SK-N-SH (cell line): ENCODE data around the gene EXOC6. TPM values are rescaled to one million over a fixed set of nuclear protein-coding genes. Genes with fewer than 3 reads are reported as not detected.

Experiments
- CTCF ChIA-PET: fragments of 300-600, 350-600 bp; formaldehyde crosslinking; extraction: SDS; loops from one replicate; lab custom pipeline; 2021; lab: Yijun Ruan, JAX
- POLR2A ChIA-PET: fragments of 350-600 bp; sonication (Branson Sonifier 250); formaldehyde crosslinking; extraction: SDS; loops from one replicate; lab custom pipeline; 2020; ENCODE audit warnings: antibody characterized with exemption, inconsistent platforms; lab: Yijun Ruan, JAX
- DNase-seq: peaks from one replicate; pipeline ENCODE4 v3.0.0; 2012
- H2AFZ ChIP-seq: fragments of 200-600 bp; sonication (generic); 2 replicates; pipeline ENCODE4 v1.8.1; 2016; ENCODE audit warnings: antibody characterized with exemption, mild to moderate bottlenecking, low read depth
- H3F3A ChIP-seq: fragments of 200-600 bp; sonication (generic); replicated peaks from 2 replicates; pipeline ENCODE3; 2016; ENCODE audit warnings: antibody characterized with exemption, mild to moderate bottlenecking; ENCODE audit not compliant: insufficient read depth
- H3K27ac ChIP-seq, 2 experiments: fragments of 200-500 bp in 1 of 2; fragments of 200-600 bp in 1 of 2; sonication (Bioruptor generic) in 1 of 2; sonication (generic), shearing (Covaris generic) in 1 of 2; 2 replicates each; pipeline versions ENCODE4 v1.5.1 to v1.6.1; 2014 to 2016; ENCODE audit warnings: low read depth in 2 of 2, inconsistent platforms in 1 of 2, low read length in 1 of 2, mild to moderate bottlenecking in 1 of 2, mixed read lengths in 1 of 2
- H3K27me3 ChIP-seq: fragments of 200-600 bp; sonication (generic), shearing (Covaris generic); 2 replicates; pipeline ENCODE4 v1.6.1; 2016; ENCODE audit warnings: mixed run types; ENCODE audit not compliant: insufficient read depth
- H3K36me3 ChIP-seq, 2 experiments: fragments of 200-500 bp in 1 of 2; fragments of 200-600 bp in 1 of 2; sonication (Bioruptor generic) in 1 of 2; sonication (generic) in 1 of 2; replicated peaks in 1 of 2; 2 replicates each; pipeline versions ENCODE3 to v1.5.1; 2014 to 2016; ENCODE audit warnings: low read length in 1 of 2, mild to moderate bottlenecking in 1 of 2; ENCODE audit not compliant: insufficient read depth in 2 of 2, control insufficient read depth in 1 of 2
- H3K4me1 ChIP-seq, 2 experiments: fragments of 200-500 bp in 1 of 2; fragments of 200-600 bp in 1 of 2; sonication (Bioruptor generic) in 1 of 2; sonication (generic), shearing (Covaris generic) in 1 of 2; 2 replicates each; pipeline versions ENCODE4 v1.5.1 to v1.6.1; 2014 to 2016; ENCODE audit warnings: low read depth in 1 of 2, low read length in 1 of 2, mixed run types in 1 of 2; ENCODE audit not compliant: insufficient read depth in 2 of 2, control insufficient read depth in 1 of 2
- H3K4me2 ChIP-seq: fragments of 200-600 bp; sonication (generic), shearing (Covaris generic); 2 replicates; pipeline ENCODE4 v1.6.1; 2017; ENCODE audit warnings: mixed run types
- H3K4me3 ChIP-seq, 2 experiments: fragments of 200-500 bp in 1 of 2; fragments of 200-600 bp in 1 of 2; sonication (Bioruptor generic) in 1 of 2; sonication (generic), shearing (Covaris generic) in 1 of 2; 2 replicates each; pipeline versions ENCODE4 v1.5.1 to v1.8.1; 2014 to 2016; ENCODE audit warnings: low read depth in 2 of 2, inconsistent platforms in 1 of 2, low read length in 1 of 2, mild to moderate bottlenecking in 1 of 2, mixed read lengths in 1 of 2, moderate library complexity in 1 of 2
- H3K79me2 ChIP-seq: fragments of 200-600 bp; sonication (generic); 2 replicates; pipeline ENCODE4 v1.8.1; 2017; ENCODE audit warnings: mild to moderate bottlenecking; ENCODE audit not compliant: insufficient read depth
- H3K9ac ChIP-seq: fragments of 200-600 bp; sonication (generic); 2 replicates; pipeline ENCODE4 v1.6.1; 2017; ENCODE audit warnings: mixed run types
- H3K9me2 ChIP-seq: fragments of 200-600 bp; sonication (generic); 2 replicates; pipeline ENCODE4 v1.6.1; 2017; ENCODE audit warnings: mixed run types
- H3K9me3 ChIP-seq: fragments of 200-600 bp; sonication (generic); 2 replicates; pipeline ENCODE4 v1.6.1; 2017; ENCODE audit warnings: mixed run types, mild to moderate bottlenecking, moderate library complexity
- H4K20me1 ChIP-seq: fragments of 200-600 bp; sonication (generic); 2 replicates; pipeline ENCODE4 v1.6.1; 2017; ENCODE audit warnings: mild to moderate bottlenecking, mixed run types; ENCODE audit not compliant: insufficient read depth
- EP300 ChIP-seq, 2 experiments: IDR thresholded peaks; 2 replicates each; pipeline versions ENCODE4 v1.4.0 to v1.6.1; 2012; ENCODE audit warnings: borderline replicate concordance in 1 of 2, low read depth in 1 of 2, low read length in 1 of 2
- EZH2phosphoT487 ChIP-seq: fragments of 200-600 bp; sonication (generic); IDR thresholded peaks from 2 replicates; pipeline ENCODE4 v1.6.1; 2017; ENCODE audit warnings: low read depth, mixed run types, mild to moderate bottlenecking, antibody characterized with exemption, moderate library complexity, borderline replicate concordance
- FOXJ3 ChIP-seq: sonication (generic); formaldehyde crosslinking; IDR thresholded peaks from 2 replicates; pipeline ENCODE4 v1.5.1; 2020; ENCODE audit warnings: mild to moderate bottlenecking, missing genetic modification reagents
- GABPA ChIP-seq: IDR thresholded peaks from 2 replicates; pipeline ENCODE4 v1.4.0; 2012; ENCODE audit warnings: low read depth, mild to moderate bottlenecking
- GATA2 ChIP-seq: sonication (generic); formaldehyde crosslinking; IDR thresholded peaks from 2 replicates; pipeline ENCODE4 v1.5.0; 2020; ENCODE audit warnings: mild to moderate bottlenecking, missing genetic modification reagents
- JUND ChIP-seq: IDR thresholded peaks from 2 replicates; pipeline ENCODE4 v1.4.0; 2012
- MXI1 ChIP-seq: IDR thresholded peaks from 2 replicates; pipeline ENCODE4 v1.6.1; 2012; ENCODE audit warnings: mild to moderate bottlenecking, low read depth, low read length, improper control_type of control experiment
- RAD21 ChIP-seq: IDR thresholded peaks from 2 replicates; pipeline ENCODE4 v1.6.1; 2012; ENCODE audit warnings: mild to moderate bottlenecking, low read length
- RFX5 ChIP-seq: IDR thresholded peaks from 2 replicates; pipeline ENCODE4 v1.6.1; 2012; ENCODE audit warnings: mild to moderate bottlenecking, improper control_type of control experiment, low read length
- SIN3A ChIP-seq: IDR thresholded peaks from 2 replicates; pipeline ENCODE4 v1.6.1; 2012; ENCODE audit warnings: low read depth, mild to moderate bottlenecking, low read length, moderate library complexity, borderline replicate concordance
- TAF1 ChIP-seq: IDR thresholded peaks from 2 replicates; pipeline ENCODE4 v1.6.1; 2012; ENCODE audit warnings: low read depth, mild to moderate bottlenecking, low read length, moderate library complexity, borderline replicate concordance
- TCF12 ChIP-seq: IDR thresholded peaks from 2 replicates; pipeline ENCODE4 v1.4.0; 2012
- TEAD4 ChIP-seq: IDR thresholded peaks from 2 replicates; pipeline ENCODE4 v1.4.0; 2012; ENCODE audit warnings: mild to moderate bottlenecking, borderline replicate concordance; ENCODE audit not compliant: insufficient read depth
- whole genome bisulfite sequencing: methylation state at CpG from one replicate; pipeline ENCODE4 v1.1.6; 2017; ENCODE audit warnings: low lambda C conversion rate; 5-methylcytosine and 5-hydroxymethylcytosine counted together
- polyA plus RNA-seq, 3 experiments: library from polyadenylated mRNA; depleted of rRNA; stranded (reverse); fragments of >200 nt; gene quantifications; 2 replicates each; pipeline ENCODE4 v1.2.3, GENCODE V29; 2012
- TF ChIP-seq, protein P1 (sequence below): fragments of 150-350 bp; IDR thresholded peaks from 2 replicates; pipeline ENCODE4 v1.6.1; 2016; ENCODE audit warnings: mild to moderate bottlenecking, low read depth, low read length
- TF ChIP-seq, protein P2 (sequence below): IDR thresholded peaks from 2 replicates; pipeline ENCODE4 v1.4.0; 2012; ENCODE audit warnings: low read depth, borderline replicate concordance
- TF ChIP-seq, protein P3 (sequence below): fragments of 150-350 bp; IDR thresholded peaks from 2 replicates; pipeline ENCODE4 v1.6.1; 2017; ENCODE audit warnings: antibody characterized with exemption, low read length, low read depth, borderline replicate concordance
- TF ChIP-seq, protein P4 (sequence below): IDR thresholded peaks from 2 replicates; pipeline ENCODE4; 2012

The EXOC6 gene
- polyA plus RNA-seq, 1 of the 3 experiments (the other 2 are of a cell fraction) = 2.3 TPM

DNA sequence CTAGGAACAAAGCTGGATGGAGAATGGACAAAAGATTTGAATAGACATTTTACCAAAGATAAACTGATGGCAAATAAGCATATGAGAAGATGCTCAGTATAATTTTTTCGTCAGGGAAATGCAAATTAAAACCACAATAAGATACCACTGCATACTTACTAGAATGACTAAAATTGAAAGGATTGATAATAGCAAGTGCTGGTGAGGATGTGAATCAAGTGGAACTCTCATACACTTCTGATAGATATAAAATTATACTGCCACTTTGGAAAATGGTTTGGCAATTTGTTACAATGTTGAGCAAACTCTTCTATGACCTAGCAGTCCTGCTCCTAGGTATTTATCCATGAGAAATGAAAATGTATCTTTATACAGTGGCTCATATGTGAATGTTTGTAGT, 83.3 kb downstream of the EXOC6 start:
- H3K36me3 ChIP-seq = peaks cover 0 to 15% of the 10 kb centered on the region in 2 experiments
- no peaks in the 10 kb centered on the region for H3K9me3 ChIP-seq
- ChIA-PET POLR2A (no interaction called here), CTCF (no interaction called here)
- no peak overlapping the region for H3K4me3 ChIP-seq
- 83% methylated on average over 1 of the region's 1 CpG for WGBS
- no peaks in the 10 kb centered on the region for H3F3A ChIP-seq
- H3K4me1 ChIP-seq = no peaks in the 10 kb centered on the region
- H4K20me1 ChIP-seq = no peaks in the 10 kb centered on the region
- no peak for DNase-seq
- no peak overlapping the region for H2AFZ ChIP-seq
- H3K79me2 ChIP-seq = no peaks in the 10 kb centered on the region
- no peaks in the 10 kb centered on the region for H3K27me3 ChIP-seq
- TF ChIP-seq FOXJ3 (no peak), MXI1 (no peak), EZH2phosphoT487 (no peak), GABPA (no peak), RFX5 (no peak), GATA2 (CRISPR knock-in tag) (no peak)
- TF ChIP-seq, protein P1, sequence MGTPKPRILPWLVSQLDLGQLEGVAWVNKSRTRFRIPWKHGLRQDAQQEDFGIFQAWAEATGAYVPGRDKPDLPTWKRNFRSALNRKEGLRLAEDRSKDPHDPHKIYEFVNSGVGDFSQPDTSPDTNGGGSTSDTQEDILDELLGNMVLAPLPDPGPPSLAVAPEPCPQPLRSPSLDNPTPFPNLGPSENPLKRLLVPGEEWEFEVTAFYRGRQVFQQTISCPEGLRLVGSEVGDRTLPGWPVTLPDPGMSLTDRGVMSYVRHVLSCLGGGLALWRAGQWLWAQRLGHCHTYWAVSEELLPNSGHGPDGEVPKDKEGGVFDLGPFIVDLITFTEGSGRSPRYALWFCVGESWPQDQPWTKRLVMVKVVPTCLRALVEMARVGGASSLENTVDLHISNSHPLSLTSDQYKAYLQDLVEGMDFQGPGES = no peak
- TF ChIP-seq, protein P2, sequence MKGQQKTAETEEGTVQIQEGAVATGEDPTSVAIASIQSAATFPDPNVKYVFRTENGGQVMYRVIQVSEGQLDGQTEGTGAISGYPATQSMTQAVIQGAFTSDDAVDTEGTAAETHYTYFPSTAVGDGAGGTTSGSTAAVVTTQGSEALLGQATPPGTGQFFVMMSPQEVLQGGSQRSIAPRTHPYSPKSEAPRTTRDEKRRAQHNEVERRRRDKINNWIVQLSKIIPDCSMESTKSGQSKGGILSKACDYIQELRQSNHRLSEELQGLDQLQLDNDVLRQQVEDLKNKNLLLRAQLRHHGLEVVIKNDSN = no peak
- no peaks in the 10 kb centered on the region for H3K9me2 ChIP-seq
- no peak overlapping the region for H3K9ac ChIP-seq
- no peak overlapping the region for H3K27ac ChIP-seq
- H3K4me2 ChIP-seq = no peak overlapping the region

DNA sequence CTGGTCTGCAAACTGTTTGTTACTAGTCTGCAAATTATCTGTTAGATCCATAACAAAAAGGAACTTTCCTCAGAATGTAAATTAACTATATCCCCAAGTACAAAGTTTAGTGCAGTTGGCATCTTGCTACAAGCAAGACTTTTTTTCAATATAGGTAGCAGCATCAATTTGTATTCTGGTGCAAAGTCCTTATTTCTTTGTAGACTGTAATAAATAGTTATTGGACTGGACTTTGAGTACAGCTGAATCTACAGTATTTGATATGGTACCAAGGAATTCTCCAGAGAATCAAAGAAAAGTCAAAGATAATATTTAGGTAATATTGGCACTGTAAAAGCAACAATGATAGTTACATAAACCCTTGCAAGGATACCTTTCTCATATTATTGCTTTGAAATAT, 89.6 kb downstream of the EXOC6 start:
- CTCF ChIA-PET = interaction anchor here (0.8 to 1.2 kb wide), 2 partner anchors 16 to 99 kb away, joined by 3 read pairs; no protein-coding TSS in a partner anchor
- no peaks in the 10 kb centered on the region for H3F3A ChIP-seq
- no peaks in the 10 kb centered on the region for H3K27me3 ChIP-seq
- no peak overlapping the region for H3K27ac ChIP-seq
- peaks cover 0 to 3% of the 10 kb centered on the region in 2 experiments for H3K36me3 ChIP-seq
- no peaks in the 10 kb centered on the region for H3K4me1 ChIP-seq
- H3K4me2 ChIP-seq = no peak overlapping the region
- no peak overlapping the region for H3K9ac ChIP-seq
- no peaks in the 10 kb centered on the region for H4K20me1 ChIP-seq
- TF ChIP-seq, protein P2 = no peak
- no peak overlapping the region for H3K4me3 ChIP-seq
- no peak for DNase-seq
- POLR2A ChIA-PET = no interaction called here
- H3K9me2 ChIP-seq = no peaks in the 10 kb centered on the region
- H2AFZ ChIP-seq = no peak overlapping the region
- no peaks in the 10 kb centered on the region for H3K79me2 ChIP-seq
- H3K9me3 ChIP-seq = no peaks in the 10 kb centered on the region

DNA sequence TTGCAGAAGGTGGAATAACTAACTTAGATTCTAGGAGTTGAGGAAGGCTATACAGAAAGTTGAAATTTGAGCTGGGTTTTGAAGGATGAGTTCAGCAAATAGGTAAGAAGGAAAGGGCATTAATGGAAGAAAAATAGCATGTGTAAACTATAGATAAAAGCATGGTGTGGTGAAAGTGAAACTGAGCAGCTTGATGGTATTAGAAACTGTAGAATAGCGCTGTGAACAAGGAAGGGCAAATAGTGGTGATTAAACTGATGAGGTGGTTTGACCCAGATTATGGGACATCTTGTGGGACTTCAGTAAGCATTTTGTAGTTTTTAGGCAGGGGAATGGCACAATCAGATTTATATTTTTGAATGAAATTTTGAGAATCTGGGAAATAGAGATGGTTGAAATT, 90.5 kb downstream of the EXOC6 start:
- peaks cover 0 to 3% of the 10 kb centered on the region in 2 experiments for H3K36me3 ChIP-seq
- no peak overlapping the region for H3K4me3 ChIP-seq
- no peaks in the 10 kb centered on the region for H3K4me1 ChIP-seq
- H3K4me2 ChIP-seq = no peak overlapping the region
- H3K27ac ChIP-seq = no peak overlapping the region
- WGBS = 100% methylated on average over 1 of the region's 1 CpG
- no peaks in the 10 kb centered on the region for H3F3A ChIP-seq
- no peaks in the 10 kb centered on the region for H4K20me1 ChIP-seq
- ChIA-PET POLR2A (no interaction called here), CTCF (interaction anchor here (0.6 to 1.7 kb wide), 5 partner anchors 15 to 356 kb away, joined by 3 to 5 read pairs (median 3); no protein-coding TSS in a partner anchor)
- no peaks in the 10 kb centered on the region for H3K79me2 ChIP-seq
- H3K9me2 ChIP-seq = no peaks in the 10 kb centered on the region
- no peak for DNase-seq
- H3K27me3 ChIP-seq = no peaks in the 10 kb centered on the region
- H3K9ac ChIP-seq = no peak overlapping the region
- H3K9me3 ChIP-seq = no peaks in the 10 kb centered on the region
- H2AFZ ChIP-seq = no peak overlapping the region
- TF ChIP-seq GATA2 (CRISPR knock-in tag) (no peak), TCF12 (no peak), GABPA (no peak), TAF1 (no peak), SIN3A (no peak), MXI1 (no peak), JUND (no peak), TEAD4 (no peak), EP300 (IDR thresholded peaks at IDR 0.05; ENCODE audit: borderline replicate concordance in 1 of 2, low read depth in 1 of 2, low read length in 1 of 2) (no peak), FOXJ3 (no peak), RAD21 (no peak)
- TF ChIP-seq, protein P3, sequence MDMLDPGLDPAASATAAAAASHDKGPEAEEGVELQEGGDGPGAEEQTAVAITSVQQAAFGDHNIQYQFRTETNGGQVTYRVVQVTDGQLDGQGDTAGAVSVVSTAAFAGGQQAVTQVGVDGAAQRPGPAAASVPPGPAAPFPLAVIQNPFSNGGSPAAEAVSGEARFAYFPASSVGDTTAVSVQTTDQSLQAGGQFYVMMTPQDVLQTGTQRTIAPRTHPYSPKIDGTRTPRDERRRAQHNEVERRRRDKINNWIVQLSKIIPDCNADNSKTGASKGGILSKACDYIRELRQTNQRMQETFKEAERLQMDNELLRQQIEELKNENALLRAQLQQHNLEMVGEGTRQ = no peak
- TF ChIP-seq, protein P4, sequence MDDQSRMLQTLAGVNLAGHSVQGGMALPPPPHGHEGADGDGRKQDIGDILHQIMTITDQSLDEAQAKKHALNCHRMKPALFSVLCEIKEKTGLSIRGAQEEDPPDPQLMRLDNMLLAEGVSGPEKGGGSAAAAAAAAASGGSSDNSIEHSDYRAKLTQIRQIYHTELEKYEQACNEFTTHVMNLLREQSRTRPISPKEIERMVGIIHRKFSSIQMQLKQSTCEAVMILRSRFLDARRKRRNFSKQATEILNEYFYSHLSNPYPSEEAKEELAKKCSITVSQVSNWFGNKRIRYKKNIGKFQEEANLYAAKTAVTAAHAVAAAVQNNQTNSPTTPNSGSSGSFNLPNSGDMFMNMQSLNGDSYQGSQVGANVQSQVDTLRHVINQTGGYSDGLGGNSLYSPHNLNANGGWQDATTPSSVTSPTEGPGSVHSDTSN = no peak
